GM06990 (cell line): ENCODE measurements around the gene RBM20.

Source experiments
- DNase-seq: peaks from one replicate; pipeline ENCODE4 v3.0.0-alpha.2; 2011; ENCODE audit not compliant: insufficient read length; ENCODE audit errors: extremely low read depth
- H3K27me3 ChIP-seq: replicated peaks from 2 replicates; pipeline ENCODE4 v1.6.0; 2011; ENCODE audit warnings: low read length; ENCODE audit not compliant: control insufficient read depth, insufficient read depth
- H3K36me3 ChIP-seq: 2 replicates; pipeline ENCODE4 v1.5.1; 2011; ENCODE audit warnings: low read length; ENCODE audit not compliant: control insufficient read depth, insufficient read depth
- H3K4me3 ChIP-seq: replicated peaks from 2 replicates; pipeline ENCODE4 v1.5.1; 2011; ENCODE audit warnings: low read depth, mild to moderate bottlenecking, control low read depth, low read length
- CTCF ChIP-seq: IDR thresholded peaks from 2 replicates; pipeline ENCODE4 v1.5.1; 2011; ENCODE audit warnings: low read length, control low read depth, mild to moderate bottlenecking, inconsistent platforms; ENCODE audit not compliant: insufficient read depth, poor library complexity, severe bottlenecking

The RBM20 gene

GRCh38 chr10:110841767-110842267 lies 197.7 kb downstream of the RBM20 start:
- no peak for TF ChIP-seq CTCF
- H3K4me3 ChIP-seq: peak overlapping the region; percentile 48
- peak; percentile 78 for DNase-seq
- H3K36me3 ChIP-seq: no peaks in the 10 kb centered on the region
- H3K27me3 ChIP-seq: no peaks in the 10 kb centered on the region

GRCh38 chr10:110842326-110842904 lies 198.3 kb downstream of the RBM20 start:
- no peak for TF ChIP-seq CTCF
- DNase-seq: no peak
- Histone ChIP-seq H3K27me3 (no peaks in the 10 kb centered on the region), H3K36me3 (no peaks in the 10 kb centered on the region), H3K4me3 (peak overlapping the region; percentile 48)

- Histone ChIP-seq H3K4me3 (peak overlapping the region; percentile 48), H3K27me3 (no peaks in the 10 kb centered on the region), H3K36me3 (no peaks in the 10 kb centered on the region)
- TF ChIP-seq CTCF: no peak
- peak; percentile 84 for DNase-seq
Measured at GRCh38 chr10:110843031-110843430, 198.9 kb downstream of the RBM20 start.

GRCh38 chr10:110843796-110844616 lies 199.9 kb downstream of the RBM20 start:
- Histone ChIP-seq H3K27me3 (no peaks in the 10 kb centered on the region), H3K36me3 (no peaks in the 10 kb centered on the region), H3K4me3 (no peak overlapping the region)
- no peak for DNase-seq
- no peak for TF ChIP-seq CTCF

GRCh38 chr10:110844617-110844881 lies 200.4 kb downstream of the RBM20 start:
- Histone ChIP-seq H3K4me3 (no peak overlapping the region), H3K27me3 (no peaks in the 10 kb centered on the region), H3K36me3 (no peaks in the 10 kb centered on the region)
- no peak for DNase-seq
- no peak for TF ChIP-seq CTCF
